Small intestine (tissue), 7 donors: Measurements from ENCODE around the gene ERC2. TPM values are rescaled to one million over a fixed set of nuclear protein-coding genes. Genes with fewer than 3 reads are reported as not detected.

Experiments used
- DNase-seq, 2 donors: peaks; one replicate each; pipeline versions ENCODE4 v3.0.0 to v3.0.0-alpha.2; 2013
- FAIRE-seq: peaks from 2 replicates; lab custom pipeline; 2012; peaks lifted over from hg19 to GRCh38; lab: Jason Lieb, UNC
- H3K27ac ChIP-seq, 3 donors: one replicate each; pipeline ENCODE4 v1.5.1; 2013; ENCODE audit warnings: low read length in 2 of 3, mild to moderate bottlenecking in 2 of 3, control low read depth in 1 of 3, inconsistent platforms in 1 of 3, low read depth in 1 of 3, moderate library complexity in 1 of 3
- H3K27me3 ChIP-seq, 3 donors: one replicate each; pipeline ENCODE4 v1.6.1; 2013; ENCODE audit warnings: low read length in 3 of 3, inconsistent platforms in 1 of 3; ENCODE audit not compliant: control insufficient read depth in 3 of 3, insufficient read depth in 3 of 3
- H3K36me3 ChIP-seq, 3 donors: one replicate each; pipeline ENCODE4 v1.6.1; 2013; ENCODE audit warnings: low read length in 3 of 3, inconsistent platforms in 1 of 3, low read depth in 1 of 3, mild to moderate bottlenecking in 1 of 3, moderate library complexity in 1 of 3; ENCODE audit not compliant: control insufficient read depth in 3 of 3, insufficient read depth in 2 of 3
- H3K4me1 ChIP-seq, 3 donors: one replicate each; pipeline ENCODE4 v1.6.1; 2013; ENCODE audit warnings: low read length in 2 of 3, inconsistent platforms in 1 of 3, low read depth in 1 of 3, mild to moderate bottlenecking in 1 of 3, moderate library complexity in 1 of 3; ENCODE audit not compliant: control insufficient read depth in 3 of 3, insufficient read depth in 2 of 3
- H3K4me3 ChIP-seq, 3 donors: one replicate each; pipeline ENCODE4 v1.5.1; 2013; ENCODE audit warnings: low read length in 3 of 3, control low read depth in 1 of 3, inconsistent platforms in 1 of 3, low read depth in 1 of 3, mild to moderate bottlenecking in 1 of 3, moderate library complexity in 1 of 3
- H3K9me3 ChIP-seq, 2 donors: one replicate each; pipeline ENCODE4 v1.6.1; 2013; ENCODE audit warnings: low read depth in 1 of 2, low read length in 1 of 2; ENCODE audit not compliant: control insufficient read depth in 2 of 2, insufficient read depth in 1 of 2
- WGBS, 3 donors: extraction: QIAGEN DNeasy Blood & Tissue Kit; methylation state at CpG; one replicate each; pipeline ENCODE4 v1.1.7; 2013; 5-methylcytosine and 5-hydroxymethylcytosine counted together
- polyA plus RNA-seq, 4 donors: library from polyadenylated mRNA; stranded (reverse) in 3 of 4; unstranded in 1 of 4; fragments of 200-250 nt in 3 of 4; fragments of 120-200 nt in 1 of 4; gene quantifications; one replicate each; pipeline versions ENCODE4 v1.2.1 to v1.2.3, GENCODE V29; 2013
- donor health status: healthy with polysubstance abuse.
- donor health status: control.
- donor health status: control.
- donor health status: Bipolar disorder and iron deficiency.
- donor health status: healthy.

The ERC2 gene
- polyA plus RNA-seq, 4 donors, result 0.73 to 2.0 TPM; not detected in 2

GRCh38 chr3:55873523-55874254 lies 594.6 kb downstream of the ERC2 start:
- Histone ChIP-seq H3K27me3 (peaks cover 0 to 3% (median 0%) of the 10 kb centered on the region in 3 donors), H3K27ac (no peak overlapping the region), H3K9me3 (no peaks in the 10 kb centered on the region), H3K36me3 (no peaks in the 10 kb centered on the region), H3K4me3 (no peak overlapping the region), H3K4me1 (no peaks in the 10 kb centered on the region)
- FAIRE-seq, result no peak
- DNase-seq, result no peak
- 74 to 82% (median 78%) methylated on average over 1 of the region's 1 CpG for WGBS, 3 donors

GRCh38 chr3:55870594-55870993 lies 597.7 kb downstream of the ERC2 start:
- no peaks in the 10 kb centered on the region for H3K9me3 ChIP-seq
- DNase-seq (no peak), FAIRE-seq (no peak)
- peaks cover 0 to 3% (median 0%) of the 10 kb centered on the region in 3 donors for H3K27me3 ChIP-seq
- 55 to 63% (median 57%) methylated on average over 5 of the region's 5 CpGs for WGBS, 3 donors
- no peak overlapping the region for H3K27ac ChIP-seq
- H3K4me3 ChIP-seq, result no peak overlapping the region
- no peaks in the 10 kb centered on the region for H3K4me1 ChIP-seq
- no peaks in the 10 kb centered on the region for H3K36me3 ChIP-seq

- Histone ChIP-seq H3K27me3 (peaks cover 0 to 3% (median 0%) of the 10 kb centered on the region in 3 donors), H3K27ac (no peak overlapping the region), H3K36me3 (no peaks in the 10 kb centered on the region), H3K4me3 (no peak overlapping the region), H3K4me1 (no peaks in the 10 kb centered on the region), H3K9me3 (no peaks in the 10 kb centered on the region)
- DNase-seq (no peak), FAIRE-seq (no peak)
- 66 to 68% (median 68%) methylated on average over 4 of the region's 4 CpGs for WGBS, 3 donors
Measured at GRCh38 chr3:55868347-55868746, 599.9 kb downstream of the ERC2 start.

- no peaks in the 10 kb centered on the region for H3K9me3 ChIP-seq
- no peak overlapping the region for H3K27ac ChIP-seq
- no peak for DNase-seq
- H3K36me3 ChIP-seq, result no peaks in the 10 kb centered on the region
- no peak overlapping the region for H3K4me3 ChIP-seq
- WGBS, 3 donors, result 83 to 86% (median 85%) methylated on average over 4 of the region's 4 CpGs
- FAIRE-seq, result no peak
- no peaks in the 10 kb centered on the region for H3K27me3 ChIP-seq
- no peaks in the 10 kb centered on the region for H3K4me1 ChIP-seq
Measured at GRCh38 chr3:55863028-55863427, 605.2 kb downstream of the ERC2 start.

GRCh38 chr3:55860049-55860721 lies 608.1 kb downstream of the ERC2 start:
- Histone ChIP-seq H3K4me3 (no peak overlapping the region), H3K36me3 (no peaks in the 10 kb centered on the region), H3K27me3 (no peaks in the 10 kb centered on the region), H3K4me1 (no peaks in the 10 kb centered on the region), H3K27ac (no peak overlapping the region), H3K9me3 (no peaks in the 10 kb centered on the region)
- 68 to 70% (median 69%) methylated on average over 11 of the region's 11 CpGs for WGBS, 3 donors
- DNase-seq (no peak), FAIRE-seq (no peak)

- H3K36me3 ChIP-seq, result no peaks in the 10 kb centered on the region
- no peaks in the 10 kb centered on the region for H3K4me1 ChIP-seq
- H3K9me3 ChIP-seq, result no peaks in the 10 kb centered on the region
- WGBS, 3 donors, result 51 to 70% (median 64%) methylated on average over 2 of the region's 2 CpGs
- FAIRE-seq (no peak), DNase-seq (no peak)
- H3K27me3 ChIP-seq, result no peaks in the 10 kb centered on the region
- H3K4me3 ChIP-seq, result no peak overlapping the region
- H3K27ac ChIP-seq, result no peak overlapping the region
Measured at GRCh38 chr3:55859305-55859704, 609.0 kb downstream of the ERC2 start.

GRCh38 chr3:55858727-55859126 lies 609.5 kb downstream of the ERC2 start:
- H3K27ac ChIP-seq, result no peak overlapping the region
- DNase-seq (no peak), FAIRE-seq (no peak)
- WGBS, 3 donors, result 76 to 90% (median 84%) methylated on average over 4 of the region's 4 CpGs
- no peaks in the 10 kb centered on the region for H3K9me3 ChIP-seq
- no peaks in the 10 kb centered on the region for H3K27me3 ChIP-seq
- no peak overlapping the region for H3K4me3 ChIP-seq
- H3K36me3 ChIP-seq, result no peaks in the 10 kb centered on the region
- H3K4me1 ChIP-seq, result no peaks in the 10 kb centered on the region

GRCh38 chr3:55858302-55858701 lies 610.0 kb downstream of the ERC2 start:
- Histone ChIP-seq H3K4me3 (no peak overlapping the region), H3K27ac (no peak overlapping the region), H3K9me3 (no peaks in the 10 kb centered on the region), H3K36me3 (no peaks in the 10 kb centered on the region), H3K4me1 (no peaks in the 10 kb centered on the region), H3K27me3 (no peaks in the 10 kb centered on the region)
- DNase-seq (no peak), FAIRE-seq (no peak)
- 0 to 28% (median 8%) methylated on average over 1 of the region's 1 CpG for WGBS, 3 donors
